WTC11 (cell line): Measurements from ENCODE around the gene ATF5. TPM values are rescaled to one million over a fixed set of nuclear protein-coding genes. Genes with fewer than 3 reads are reported as not detected.

Source experiments
- ATAC-seq: fragments of 200-7000 bp; cut with Tn5 transposase; 2 replicates; pipeline ENCODE4 v1.10.0; 2021; ENCODE audit warnings: mild to moderate bottlenecking, moderate library complexity
- CTCF ChIA-PET: fragments of 300-600 bp; sonication (Branson Sonifier 250); formaldehyde crosslinking; loops from one replicate; lab custom pipeline; 2021; ENCODE audit warnings: antibody characterized with exemption; lab: Charles Lee
- POLR2A ChIA-PET: fragments of 350-600 bp; sonication (Branson Sonifier 250); formaldehyde crosslinking; loops from one replicate; lab custom pipeline; 2021; ENCODE audit warnings: antibody characterized with exemption; lab: Charles Lee
- DNase-seq: peaks from one replicate; pipeline ENCODE4 v3.0.0; 2021; ENCODE audit warnings: low spot score
- H3K27ac Mint-ChIP-seq: 2 replicates; pipeline ENCODE4 v1.8.0; 2021; ENCODE audit warnings: mixed read lengths
- H3K27me3 Mint-ChIP-seq: 2 replicates; pipeline ENCODE4 v1.8.0; 2021; ENCODE audit warnings: low read depth, mild to moderate bottlenecking, moderate library complexity, mixed read lengths
- H3K36me3 Mint-ChIP-seq: 2 replicates; pipeline ENCODE4 v1.8.0; 2021; ENCODE audit warnings: mixed read lengths
- H3K4me1 Mint-ChIP-seq: 2 replicates; pipeline ENCODE4 v1.8.0; 2022; ENCODE audit warnings: mixed read lengths
- H3K4me3 Mint-ChIP-seq: 2 replicates; pipeline ENCODE4 v1.8.0; 2021; ENCODE audit warnings: mild to moderate bottlenecking, moderate library complexity, mixed read lengths
- H3K9me3 Mint-ChIP-seq: 2 replicates; pipeline ENCODE4 v1.8.0; 2021; ENCODE audit warnings: mixed read lengths
- EMX1 ChIP-seq: fragments of 250-450 bp; sonication (Bioruptor Pico); IDR thresholded peaks from 2 replicates; pipeline ENCODE4 v1.8.0; 2021; ENCODE audit warnings: mild to moderate bottlenecking
- IRF2 ChIP-seq: sonication (generic); formaldehyde crosslinking; IDR thresholded peaks from 2 replicates; pipeline ENCODE4 v1.8.0; 2022; ENCODE audit warnings: low read depth, missing genetic modification reagents, borderline replicate concordance
- MXD4 ChIP-seq: fragments of 250-450 bp; sonication (Bioruptor Pico); IDR thresholded peaks from 2 replicates; pipeline ENCODE4 v1.8.0; 2021; ENCODE audit warnings: mild to moderate bottlenecking, moderate library complexity, borderline replicate concordance
- MYBL2 ChIP-seq: sonication (generic); formaldehyde crosslinking; IDR thresholded peaks from 2 replicates; pipeline ENCODE4 v1.8.1; 2023; ENCODE audit warnings: mild to moderate bottlenecking, moderate library complexity, missing genetic modification reagents
- NFYB ChIP-seq: sonication (generic); formaldehyde crosslinking; conservative IDR thresholded peaks from 2 replicates; pipeline ENCODE4 v1.8.0; 2022; ENCODE audit warnings: low read depth, missing genetic modification reagents
- NR3C1 ChIP-seq: sonication (generic); formaldehyde crosslinking; conservative IDR thresholded peaks from 2 replicates; pipeline ENCODE4 v1.8.1; 2023; ENCODE audit warnings: low read depth, mild to moderate bottlenecking, missing genetic modification reagents
- RORB ChIP-seq: fragments of 250-450 bp; sonication (Bioruptor Pico); IDR thresholded peaks from 2 replicates; pipeline ENCODE4 v1.9.0; 2021; ENCODE audit warnings: mild to moderate bottlenecking
- TP53 ChIP-seq: sonication (generic); formaldehyde crosslinking; IDR thresholded peaks from 2 replicates; pipeline ENCODE4 v1.8.1; 2023; ENCODE audit warnings: mild to moderate bottlenecking, missing genetic modification reagents
- ZNF263 ChIP-seq: sonication (generic); formaldehyde crosslinking; IDR thresholded peaks from 2 replicates; pipeline ENCODE4 v1.8.1; 2022; ENCODE audit warnings: low read depth, mild to moderate bottlenecking, moderate library complexity, missing genetic modification reagents
- ZNF317 ChIP-seq: sonication (generic); formaldehyde crosslinking; IDR thresholded peaks from 2 replicates; pipeline ENCODE4 v1.8.1; 2023; ENCODE audit warnings: low read depth, mild to moderate bottlenecking, moderate library complexity, missing genetic modification reagents, borderline replicate concordance
- ZNF423 ChIP-seq: fragments of 250-450 bp; sonication (Bioruptor Pico); IDR thresholded peaks from 2 replicates; pipeline ENCODE4 v2.1.2; 2022; ENCODE audit warnings: mild to moderate bottlenecking, moderate library complexity
- ZNF671 ChIP-seq: fragments of 250-450 bp; sonication (Bioruptor Pico); IDR thresholded peaks from 2 replicates; pipeline ENCODE4 v1.8.0; 2021; ENCODE audit warnings: mild to moderate bottlenecking
- total RNA-seq: library from RNA; stranded (reverse); gene quantifications from 3 replicates; pipeline ENCODE4 v1.2.3, GENCODE V29; 2021
- TF ChIP-seq, protein P1 (sequence below): fragments of 250-450 bp; sonication (Bioruptor Pico); IDR thresholded peaks from 2 replicates; pipeline ENCODE4 v1.9.0; 2021; ENCODE audit warnings: mild to moderate bottlenecking, borderline replicate concordance
- TF ChIP-seq, protein P2 (sequence below): sonication (generic); formaldehyde crosslinking; IDR thresholded peaks from 2 replicates; pipeline ENCODE4 v1.8.0; 2022; ENCODE audit warnings: mild to moderate bottlenecking, missing genetic modification reagents
- TF ChIP-seq, protein P3 (sequence below): sonication (generic); formaldehyde crosslinking; IDR thresholded peaks from 2 replicates; pipeline ENCODE4 v1.8.0; 2023; ENCODE audit warnings: mild to moderate bottlenecking, missing genetic modification reagents
- TF ChIP-seq, protein P4 (sequence below): sonication (generic); formaldehyde crosslinking; IDR thresholded peaks from 2 replicates; pipeline ENCODE4 v1.8.1; 2023; ENCODE audit warnings: mild to moderate bottlenecking, missing genetic modification reagents, borderline replicate concordance
- TF ChIP-seq, protein P5 (sequence below): sonication (generic); formaldehyde crosslinking; IDR thresholded peaks from 2 replicates; pipeline ENCODE4 v1.8.1; 2022; ENCODE audit warnings: low read depth, mild to moderate bottlenecking, moderate library complexity, missing genetic modification reagents, borderline replicate concordance

The ATF5 gene
- total RNA-seq, 1 experiment from 2014 or later = 10.8 TPM

DNA sequence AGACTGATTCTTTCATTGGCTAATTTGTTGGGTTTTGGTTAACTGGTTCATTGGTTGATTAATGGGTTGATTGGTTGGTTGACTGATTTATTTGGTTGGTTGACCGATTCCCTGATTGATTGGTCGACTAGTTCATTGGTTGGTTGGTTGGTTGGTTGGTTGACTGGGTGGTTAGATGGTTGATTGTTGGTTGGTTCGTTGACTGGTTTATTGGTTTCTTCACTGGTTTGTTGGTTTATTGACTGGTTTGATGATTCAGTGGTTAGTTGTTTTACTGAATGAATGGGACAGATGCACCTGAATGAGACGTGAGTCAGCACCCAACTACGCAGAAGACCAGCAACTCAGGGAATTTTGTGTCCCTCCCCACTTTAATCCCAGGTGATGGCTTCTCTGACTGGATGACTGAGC is 3.0 kb downstream of the ATF5 start:
- Mint-ChIP-seq H3K27me3 (peaks cover 4% of the 10 kb centered on the region), H3K9me3 (no peaks in the 10 kb centered on the region), H3K4me1 (peaks cover 21% of the 10 kb centered on the region), H3K4me3 (no peak overlapping the region), H3K36me3 (peaks cover 12% of the 10 kb centered on the region), H3K27ac (no peak overlapping the region)
- POLR2A ChIA-PET = no interaction called here
- CTCF ChIA-PET = no interaction called here
- ATAC-seq (no peak), DNase-seq (no peak)
- TF ChIP-seq NFYB (CRISPR knock-in tag) (no peak), IRF2 (CRISPR knock-in tag) (no peak), NR3C1 (CRISPR knock-in tag) (no peak)

DNA sequence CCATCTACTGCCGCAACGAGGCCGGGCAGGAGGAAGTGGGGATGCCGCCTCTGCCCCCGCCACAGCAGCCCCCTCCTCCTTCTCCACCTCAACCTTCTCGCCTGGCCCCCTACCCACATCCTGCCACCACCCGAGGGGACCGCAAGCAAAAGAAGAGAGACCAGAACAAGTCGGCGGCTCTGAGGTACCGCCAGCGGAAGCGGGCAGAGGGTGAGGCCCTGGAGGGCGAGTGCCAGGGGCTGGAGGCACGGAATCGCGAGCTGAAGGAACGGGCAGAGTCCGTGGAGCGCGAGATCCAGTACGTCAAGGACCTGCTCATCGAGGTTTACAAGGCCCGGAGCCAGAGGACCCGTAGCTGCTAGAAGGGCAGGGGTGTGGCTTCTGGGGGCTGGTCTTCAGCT is 3.7 kb downstream of the ATF5 start:
- ChIA-PET POLR2A (no interaction called here), CTCF (interaction anchor here (1.3 to 1.4 kb wide), 2 partner anchors 24 to 44 kb away, joined by 3 to 4 read pairs; no protein-coding TSS in a partner anchor)
- no peak for DNase-seq
- ATAC-seq = no peak
- Mint-ChIP-seq H3K4me1 (peaks cover 15% of the 10 kb centered on the region), H3K27ac (no peak overlapping the region), H3K9me3 (no peaks in the 10 kb centered on the region), H3K36me3 (peaks cover 5% of the 10 kb centered on the region), H3K27me3 (peaks cover 4% of the 10 kb centered on the region), H3K4me3 (no peak overlapping the region)
- TF ChIP-seq, protein P1, sequence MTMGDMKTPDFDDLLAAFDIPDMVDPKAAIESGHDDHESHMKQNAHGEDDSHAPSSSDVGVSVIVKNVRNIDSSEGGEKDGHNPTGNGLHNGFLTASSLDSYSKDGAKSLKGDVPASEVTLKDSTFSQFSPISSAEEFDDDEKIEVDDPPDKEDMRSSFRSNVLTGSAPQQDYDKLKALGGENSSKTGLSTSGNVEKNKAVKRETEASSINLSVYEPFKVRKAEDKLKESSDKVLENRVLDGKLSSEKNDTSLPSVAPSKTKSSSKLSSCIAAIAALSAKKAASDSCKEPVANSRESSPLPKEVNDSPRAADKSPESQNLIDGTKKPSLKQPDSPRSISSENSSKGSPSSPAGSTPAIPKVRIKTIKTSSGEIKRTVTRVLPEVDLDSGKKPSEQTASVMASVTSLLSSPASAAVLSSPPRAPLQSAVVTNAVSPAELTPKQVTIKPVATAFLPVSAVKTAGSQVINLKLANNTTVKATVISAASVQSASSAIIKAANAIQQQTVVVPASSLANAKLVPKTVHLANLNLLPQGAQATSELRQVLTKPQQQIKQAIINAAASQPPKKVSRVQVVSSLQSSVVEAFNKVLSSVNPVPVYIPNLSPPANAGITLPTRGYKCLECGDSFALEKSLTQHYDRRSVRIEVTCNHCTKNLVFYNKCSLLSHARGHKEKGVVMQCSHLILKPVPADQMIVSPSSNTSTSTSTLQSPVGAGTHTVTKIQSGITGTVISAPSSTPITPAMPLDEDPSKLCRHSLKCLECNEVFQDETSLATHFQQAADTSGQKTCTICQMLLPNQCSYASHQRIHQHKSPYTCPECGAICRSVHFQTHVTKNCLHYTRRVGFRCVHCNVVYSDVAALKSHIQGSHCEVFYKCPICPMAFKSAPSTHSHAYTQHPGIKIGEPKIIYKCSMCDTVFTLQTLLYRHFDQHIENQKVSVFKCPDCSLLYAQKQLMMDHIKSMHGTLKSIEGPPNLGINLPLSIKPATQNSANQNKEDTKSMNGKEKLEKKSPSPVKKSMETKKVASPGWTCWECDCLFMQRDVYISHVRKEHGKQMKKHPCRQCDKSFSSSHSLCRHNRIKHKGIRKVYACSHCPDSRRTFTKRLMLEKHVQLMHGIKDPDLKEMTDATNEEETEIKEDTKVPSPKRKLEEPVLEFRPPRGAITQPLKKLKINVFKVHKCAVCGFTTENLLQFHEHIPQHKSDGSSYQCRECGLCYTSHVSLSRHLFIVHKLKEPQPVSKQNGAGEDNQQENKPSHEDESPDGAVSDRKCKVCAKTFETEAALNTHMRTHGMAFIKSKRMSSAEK (CRISPR knock-in tag) = no peak
- TF ChIP-seq ZNF423 (CRISPR knock-in tag) (no peak), ZNF263 (CRISPR knock-in tag) (no peak), MYBL2 (CRISPR knock-in tag) (no peak), RORB (CRISPR knock-in tag) (no peak), NFYB (CRISPR knock-in tag) (no peak), EMX1 (CRISPR knock-in tag) (no peak), MXD4 (CRISPR knock-in tag) (no peak), TP53 (CRISPR knock-in tag) (no peak), ZNF317 (CRISPR knock-in tag) (no peak), ZNF671 (CRISPR knock-in tag) (no peak)
- TF ChIP-seq, protein P2, sequence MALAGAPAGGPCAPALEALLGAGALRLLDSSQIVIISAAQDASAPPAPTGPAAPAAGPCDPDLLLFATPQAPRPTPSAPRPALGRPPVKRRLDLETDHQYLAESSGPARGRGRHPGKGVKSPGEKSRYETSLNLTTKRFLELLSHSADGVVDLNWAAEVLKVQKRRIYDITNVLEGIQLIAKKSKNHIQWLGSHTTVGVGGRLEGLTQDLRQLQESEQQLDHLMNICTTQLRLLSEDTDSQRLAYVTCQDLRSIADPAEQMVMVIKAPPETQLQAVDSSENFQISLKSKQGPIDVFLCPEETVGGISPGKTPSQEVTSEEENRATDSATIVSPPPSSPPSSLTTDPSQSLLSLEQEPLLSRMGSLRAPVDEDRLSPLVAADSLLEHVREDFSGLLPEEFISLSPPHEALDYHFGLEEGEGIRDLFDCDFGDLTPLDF = no peak
- TF ChIP-seq, protein P3, sequence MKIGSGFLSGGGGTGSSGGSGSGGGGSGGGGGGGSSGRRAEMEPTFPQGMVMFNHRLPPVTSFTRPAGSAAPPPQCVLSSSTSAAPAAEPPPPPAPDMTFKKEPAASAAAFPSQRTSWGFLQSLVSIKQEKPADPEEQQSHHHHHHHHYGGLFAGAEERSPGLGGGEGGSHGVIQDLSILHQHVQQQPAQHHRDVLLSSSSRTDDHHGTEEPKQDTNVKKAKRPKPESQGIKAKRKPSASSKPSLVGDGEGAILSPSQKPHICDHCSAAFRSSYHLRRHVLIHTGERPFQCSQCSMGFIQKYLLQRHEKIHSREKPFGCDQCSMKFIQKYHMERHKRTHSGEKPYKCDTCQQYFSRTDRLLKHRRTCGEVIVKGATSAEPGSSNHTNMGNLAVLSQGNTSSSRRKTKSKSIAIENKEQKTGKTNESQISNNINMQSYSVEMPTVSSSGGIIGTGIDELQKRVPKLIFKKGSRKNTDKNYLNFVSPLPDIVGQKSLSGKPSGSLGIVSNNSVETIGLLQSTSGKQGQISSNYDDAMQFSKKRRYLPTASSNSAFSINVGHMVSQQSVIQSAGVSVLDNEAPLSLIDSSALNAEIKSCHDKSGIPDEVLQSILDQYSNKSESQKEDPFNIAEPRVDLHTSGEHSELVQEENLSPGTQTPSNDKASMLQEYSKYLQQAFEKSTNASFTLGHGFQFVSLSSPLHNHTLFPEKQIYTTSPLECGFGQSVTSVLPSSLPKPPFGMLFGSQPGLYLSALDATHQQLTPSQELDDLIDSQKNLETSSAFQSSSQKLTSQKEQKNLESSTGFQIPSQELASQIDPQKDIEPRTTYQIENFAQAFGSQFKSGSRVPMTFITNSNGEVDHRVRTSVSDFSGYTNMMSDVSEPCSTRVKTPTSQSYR (CRISPR knock-in tag) = no peak
- TF ChIP-seq, protein P4, sequence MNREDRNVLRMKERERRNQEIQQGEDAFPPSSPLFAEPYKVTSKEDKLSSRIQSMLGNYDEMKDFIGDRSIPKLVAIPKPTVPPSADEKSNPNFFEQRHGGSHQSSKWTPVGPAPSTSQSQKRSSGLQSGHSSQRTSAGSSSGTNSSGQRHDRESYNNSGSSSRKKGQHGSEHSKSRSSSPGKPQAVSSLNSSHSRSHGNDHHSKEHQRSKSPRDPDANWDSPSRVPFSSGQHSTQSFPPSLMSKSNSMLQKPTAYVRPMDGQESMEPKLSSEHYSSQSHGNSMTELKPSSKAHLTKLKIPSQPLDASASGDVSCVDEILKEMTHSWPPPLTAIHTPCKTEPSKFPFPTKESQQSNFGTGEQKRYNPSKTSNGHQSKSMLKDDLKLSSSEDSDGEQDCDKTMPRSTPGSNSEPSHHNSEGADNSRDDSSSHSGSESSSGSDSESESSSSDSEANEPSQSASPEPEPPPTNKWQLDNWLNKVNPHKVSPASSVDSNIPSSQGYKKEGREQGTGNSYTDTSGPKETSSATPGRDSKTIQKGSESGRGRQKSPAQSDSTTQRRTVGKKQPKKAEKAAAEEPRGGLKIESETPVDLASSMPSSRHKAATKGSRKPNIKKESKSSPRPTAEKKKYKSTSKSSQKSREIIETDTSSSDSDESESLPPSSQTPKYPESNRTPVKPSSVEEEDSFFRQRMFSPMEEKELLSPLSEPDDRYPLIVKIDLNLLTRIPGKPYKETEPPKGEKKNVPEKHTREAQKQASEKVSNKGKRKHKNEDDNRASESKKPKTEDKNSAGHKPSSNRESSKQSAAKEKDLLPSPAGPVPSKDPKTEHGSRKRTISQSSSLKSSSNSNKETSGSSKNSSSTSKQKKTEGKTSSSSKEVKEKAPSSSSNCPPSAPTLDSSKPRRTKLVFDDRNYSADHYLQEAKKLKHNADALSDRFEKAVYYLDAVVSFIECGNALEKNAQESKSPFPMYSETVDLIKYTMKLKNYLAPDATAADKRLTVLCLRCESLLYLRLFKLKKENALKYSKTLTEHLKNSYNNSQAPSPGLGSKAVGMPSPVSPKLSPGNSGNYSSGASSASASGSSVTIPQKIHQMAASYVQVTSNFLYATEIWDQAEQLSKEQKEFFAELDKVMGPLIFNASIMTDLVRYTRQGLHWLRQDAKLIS (CRISPR knock-in tag) = no peak
- TF ChIP-seq, protein P5, sequence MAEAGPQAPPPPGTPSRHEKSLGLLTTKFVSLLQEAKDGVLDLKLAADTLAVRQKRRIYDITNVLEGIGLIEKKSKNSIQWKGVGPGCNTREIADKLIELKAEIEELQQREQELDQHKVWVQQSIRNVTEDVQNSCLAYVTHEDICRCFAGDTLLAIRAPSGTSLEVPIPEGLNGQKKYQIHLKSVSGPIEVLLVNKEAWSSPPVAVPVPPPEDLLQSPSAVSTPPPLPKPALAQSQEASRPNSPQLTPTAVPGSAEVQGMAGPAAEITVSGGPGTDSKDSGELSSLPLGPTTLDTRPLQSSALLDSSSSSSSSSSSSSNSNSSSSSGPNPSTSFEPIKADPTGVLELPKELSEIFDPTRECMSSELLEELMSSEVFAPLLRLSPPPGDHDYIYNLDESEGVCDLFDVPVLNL (CRISPR knock-in tag) = no peak
